HG03175 (cell line): ENCODE measurements around the gene NEU2.
"Not testable (repeated sequence)": the region's sequence is repeated elsewhere in the genome, so short reads cannot be mapped to it uniquely, and the experiment has no call there.

Experiments used
- ATAC-seq: cut with Tn5 transposase; IDR thresholded peaks from one replicate; pipeline ENCODE4 v1.9.1; 2021; ENCODE audit warnings: mild to moderate bottlenecking, moderate library complexity; ENCODE audit not compliant: unreplicated experiment

Gene NEU2

DNA sequence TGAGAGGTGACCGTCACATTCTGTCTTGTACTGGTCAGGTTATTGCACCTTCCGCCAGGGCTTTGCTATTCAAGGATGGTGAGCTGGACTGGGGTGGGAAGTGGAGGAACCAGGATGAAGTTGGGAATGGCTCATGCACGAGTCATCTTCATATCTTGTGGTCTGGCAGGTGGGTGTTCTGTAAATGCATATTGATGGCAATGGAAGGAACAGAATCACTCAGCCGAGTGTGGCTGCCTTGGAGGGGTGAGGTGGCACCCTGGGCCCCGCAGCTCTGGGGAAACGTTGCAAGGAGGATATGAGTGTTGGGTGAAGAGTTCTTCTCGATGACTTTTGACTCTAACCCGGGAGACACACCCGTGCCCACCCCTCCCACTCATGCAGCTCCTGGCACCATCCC lies 1.2 kb downstream of the NEU2 start:
- no peak for ATAC-seq

DNA sequence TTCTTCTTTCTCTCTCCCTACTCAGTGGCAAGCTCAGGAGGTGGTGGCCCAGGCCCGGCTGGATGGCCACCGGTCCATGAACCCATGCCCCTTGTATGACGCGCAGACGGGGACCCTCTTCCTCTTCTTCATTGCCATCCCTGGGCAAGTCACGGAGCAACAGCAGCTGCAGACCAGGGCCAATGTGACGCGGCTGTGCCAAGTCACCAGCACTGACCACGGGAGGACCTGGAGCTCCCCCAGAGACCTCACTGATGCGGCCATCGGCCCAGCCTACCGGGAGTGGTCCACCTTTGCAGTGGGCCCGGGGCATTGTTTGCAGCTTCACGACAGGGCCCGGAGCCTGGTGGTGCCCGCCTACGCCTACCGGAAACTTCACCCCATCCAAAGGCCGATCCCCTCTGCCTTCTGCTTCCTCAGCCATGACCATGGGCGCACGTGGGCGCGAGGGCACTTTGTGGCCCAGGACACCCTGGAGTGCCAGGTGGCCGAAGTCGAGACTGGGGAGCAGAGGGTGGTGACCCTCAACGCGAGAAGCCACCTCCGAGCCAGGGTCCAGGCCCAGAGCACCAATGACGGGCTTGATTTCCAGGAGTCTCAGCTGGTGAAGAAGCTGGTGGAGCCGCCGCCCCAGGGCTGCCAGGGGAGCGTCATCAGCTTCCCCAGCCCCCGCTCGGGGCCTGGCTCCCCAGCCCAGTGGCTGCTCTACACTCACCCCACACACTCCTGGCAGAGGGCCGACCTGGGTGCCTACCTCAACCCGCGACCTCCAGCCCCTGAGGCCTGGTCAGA lies 1.8 kb downstream of the NEU2 start:
- ATAC-seq = no peak

DNA sequence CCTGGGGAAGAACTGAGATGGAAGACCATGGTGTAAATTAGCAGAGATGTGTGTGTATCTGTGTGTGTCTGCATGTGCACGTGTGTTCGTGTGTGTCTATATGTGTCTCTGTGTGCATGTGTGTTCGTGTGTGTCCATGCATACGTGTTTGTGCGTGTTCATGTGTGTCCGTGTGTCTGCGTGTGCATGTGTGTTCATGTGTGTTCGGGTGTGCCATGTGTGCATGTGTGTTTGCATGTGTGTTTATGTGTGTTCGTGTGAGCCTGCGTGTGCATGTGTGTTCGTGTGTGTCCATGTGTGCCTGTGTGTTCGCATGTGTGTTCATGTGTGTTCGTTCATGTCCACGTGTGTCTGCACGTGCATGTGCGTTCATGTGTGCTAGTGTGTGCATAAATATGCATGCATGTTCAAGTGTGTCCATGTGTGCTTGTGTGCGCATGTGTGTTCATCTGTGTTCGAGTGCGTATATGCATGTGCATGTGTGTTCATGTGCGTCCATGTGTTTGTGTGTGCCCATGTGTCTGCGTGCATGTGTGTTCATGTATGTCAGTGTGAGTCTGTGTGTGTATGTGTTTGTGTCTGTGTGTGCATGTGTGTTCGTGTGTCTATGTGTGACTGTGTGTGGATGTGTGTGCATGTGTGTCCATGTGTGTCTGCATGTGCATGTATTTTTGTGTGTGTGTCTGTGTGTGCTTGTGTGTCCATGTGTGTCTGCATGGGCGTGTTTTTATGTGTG lies 3.1 kb downstream of the NEU2 start:
- no peak for ATAC-seq

DNA sequence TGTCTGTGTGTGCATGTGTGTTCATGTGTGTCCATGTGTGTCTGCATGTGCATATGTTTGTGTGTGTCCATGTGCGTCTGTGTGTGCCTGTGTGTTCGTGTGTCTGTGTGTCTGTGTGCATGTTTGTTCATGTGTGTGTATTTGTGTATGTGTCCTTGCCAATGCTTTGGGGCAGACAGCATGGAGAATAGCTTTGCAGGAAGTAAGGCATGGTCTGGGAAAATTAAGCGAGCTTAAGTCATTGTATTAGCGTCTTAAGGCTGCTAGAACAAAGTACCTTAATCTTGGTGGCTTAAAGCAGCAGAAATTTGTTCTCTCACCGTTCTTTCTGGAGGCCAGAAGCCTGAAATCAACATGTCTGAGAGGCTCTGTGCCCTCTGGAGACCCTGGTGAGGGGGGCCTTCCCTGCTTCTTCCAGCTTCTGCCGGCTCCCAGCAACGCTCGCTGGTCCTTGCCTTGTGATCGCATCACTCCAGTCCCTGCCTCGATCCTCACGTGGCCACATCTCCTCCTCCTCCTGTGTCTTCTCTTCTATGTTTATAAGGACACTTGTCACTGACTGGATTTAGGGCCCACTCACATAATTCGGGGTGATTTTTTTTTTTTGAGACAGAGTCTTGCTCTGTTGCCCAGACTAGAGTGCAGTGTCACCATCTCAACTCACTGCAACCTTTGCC lies 3.8 kb downstream of the NEU2 start:
- ATAC-seq = no peak

DNA sequence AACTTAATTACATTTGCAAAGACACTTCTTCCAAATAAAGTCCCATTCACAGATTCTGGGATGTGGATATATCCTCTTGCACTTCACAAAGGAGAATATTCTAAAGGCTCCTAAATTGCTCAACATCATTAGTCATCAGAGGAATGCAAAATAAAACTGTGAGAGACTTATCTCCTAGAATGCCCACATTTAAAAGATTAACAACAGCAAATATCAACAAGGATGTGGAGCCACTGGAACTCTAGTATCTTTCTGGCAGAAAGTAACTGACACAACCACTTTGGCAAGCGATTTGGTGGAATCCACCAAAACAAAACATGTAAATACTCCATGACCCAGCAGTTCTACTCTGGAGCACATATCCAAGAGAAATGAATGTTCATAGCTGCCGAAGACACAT lies 4.6 kb downstream of the NEU2 start:
- ATAC-seq = no peak

DNA sequence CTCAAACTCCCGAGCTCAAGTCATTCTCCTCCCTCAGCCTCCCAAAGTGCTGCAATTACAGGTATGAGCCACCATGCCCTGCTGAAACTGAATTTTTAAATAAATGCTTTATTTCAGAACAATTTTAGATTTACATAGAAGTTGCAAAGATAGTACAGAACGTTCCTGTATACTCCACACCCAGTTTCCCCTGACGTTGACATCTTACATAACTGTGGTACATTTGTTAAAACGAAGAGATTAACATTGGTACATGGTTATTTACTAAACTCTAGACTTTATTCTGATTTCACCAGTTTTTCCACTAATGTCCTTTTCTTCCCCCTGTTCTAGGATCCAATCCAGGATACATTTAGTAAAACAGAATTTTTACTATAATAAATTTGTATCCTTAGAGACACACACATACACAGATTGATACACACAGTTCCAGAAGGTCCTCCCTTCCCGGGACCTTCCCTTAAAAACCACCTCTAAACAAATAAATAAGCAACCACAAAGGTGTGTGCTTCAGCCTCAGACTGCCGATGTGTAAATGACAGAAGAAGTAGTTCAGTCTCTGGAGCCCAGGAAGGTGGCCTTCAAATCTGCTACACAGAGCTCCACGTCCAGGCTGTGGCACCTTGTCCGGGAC lies 6.9 kb downstream of the NEU2 start:
- no peak for ATAC-seq

DNA sequence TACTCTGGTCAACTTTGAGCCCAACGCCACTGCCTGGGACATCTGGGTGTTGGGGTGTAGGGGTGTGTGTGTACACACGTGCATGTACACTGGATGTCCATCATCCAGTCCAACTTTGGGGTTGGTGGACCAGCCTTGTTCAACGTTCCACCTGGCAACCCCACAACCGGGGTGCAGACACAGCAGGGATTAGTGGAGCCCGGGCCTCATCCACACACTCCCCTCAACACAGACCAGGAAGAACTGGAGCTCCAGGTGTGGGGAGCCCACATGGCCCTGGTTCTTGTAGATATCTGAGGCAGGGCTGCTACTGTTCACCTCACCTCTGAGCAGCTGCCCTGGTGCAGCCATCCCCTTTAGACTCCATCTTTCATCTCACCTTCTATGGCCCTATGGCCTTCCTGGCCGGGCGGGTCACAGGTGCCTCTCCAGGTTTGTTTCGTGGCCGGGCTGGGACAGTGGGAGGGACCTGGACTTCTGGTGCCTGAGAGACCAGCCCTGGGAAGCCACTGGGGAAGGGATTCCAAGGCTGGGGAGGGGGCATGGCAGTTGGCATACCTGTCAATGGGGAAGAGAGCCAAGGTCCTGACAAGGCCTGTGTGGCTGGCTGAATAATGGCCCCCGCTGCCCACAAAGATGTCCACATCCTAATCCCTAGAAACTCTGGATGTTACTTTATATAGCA lies 7.5 kb downstream of the NEU2 start:
- ATAC-seq = no peak

DNA sequence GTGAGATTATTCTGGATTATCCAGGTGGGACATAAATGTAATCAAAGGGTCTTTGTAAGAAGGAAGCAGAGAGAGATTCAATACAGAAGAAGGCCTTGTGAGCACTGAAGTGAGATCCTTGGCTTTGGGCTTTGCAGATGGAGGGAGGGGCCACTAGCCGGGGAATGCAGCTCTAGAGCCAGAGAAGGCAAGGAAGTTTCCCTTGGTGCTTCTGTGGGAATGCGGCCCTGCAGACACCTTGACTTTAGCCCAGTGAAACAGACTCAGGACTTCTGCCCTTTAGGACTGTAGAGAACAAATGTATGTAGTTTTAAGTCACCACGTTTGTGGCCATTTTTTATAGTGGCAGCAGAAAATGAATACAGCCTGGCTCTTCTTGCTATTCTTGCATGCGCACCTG lies 8.1 kb downstream of the NEU2 start:
- no peak for ATAC-seq

DNA sequence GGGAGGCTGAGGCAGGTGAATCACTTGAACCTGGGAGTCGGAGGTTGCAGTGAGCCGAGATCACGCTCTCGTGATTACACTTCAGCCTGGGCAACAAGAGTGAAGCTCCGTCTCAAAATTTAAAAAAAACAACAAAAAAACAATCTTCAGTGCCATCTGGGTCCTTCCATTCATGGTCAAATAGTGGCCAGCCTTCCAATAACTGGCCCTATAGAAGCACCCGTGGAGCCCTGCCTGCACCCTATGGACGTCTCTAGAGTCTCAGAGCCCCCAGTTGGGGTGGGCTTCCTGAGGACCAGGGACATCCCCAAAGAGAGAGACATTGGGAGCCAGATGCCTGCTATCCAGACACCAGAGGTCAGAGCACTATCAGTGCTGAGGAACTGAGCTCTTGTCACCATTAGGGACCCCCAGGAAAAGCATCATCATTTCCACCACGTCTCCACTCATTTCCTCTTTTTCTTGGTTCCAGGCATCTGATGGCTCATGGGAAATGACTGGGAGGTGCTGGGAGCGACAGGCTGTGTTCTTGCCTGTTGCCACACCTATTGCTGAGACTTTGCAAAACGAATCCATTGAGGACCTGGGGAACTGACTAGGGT lies 9.4 kb downstream of the NEU2 start:
- ATAC-seq = no peak

DNA sequence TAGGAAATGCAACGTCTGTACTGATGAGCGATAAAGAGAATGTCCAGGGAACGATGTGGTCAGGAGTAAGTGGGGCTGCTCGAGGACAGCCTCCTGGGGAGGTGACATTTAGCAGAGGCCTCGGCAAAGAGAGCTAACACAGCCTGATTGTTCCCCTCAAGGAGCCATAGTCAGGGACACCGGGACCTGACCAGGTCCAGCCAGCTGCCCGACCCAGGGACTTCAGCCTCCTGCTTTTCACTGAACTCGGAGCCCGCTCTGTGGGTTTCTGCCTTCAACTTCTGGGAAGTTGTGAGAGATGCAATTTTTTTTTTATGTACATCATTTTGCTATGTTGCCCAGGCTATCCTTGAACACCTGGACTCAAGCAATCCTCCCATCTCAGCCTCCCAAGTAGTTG lies 10.1 kb downstream of the NEU2 start:
- ATAC-seq = no peak

DNA sequence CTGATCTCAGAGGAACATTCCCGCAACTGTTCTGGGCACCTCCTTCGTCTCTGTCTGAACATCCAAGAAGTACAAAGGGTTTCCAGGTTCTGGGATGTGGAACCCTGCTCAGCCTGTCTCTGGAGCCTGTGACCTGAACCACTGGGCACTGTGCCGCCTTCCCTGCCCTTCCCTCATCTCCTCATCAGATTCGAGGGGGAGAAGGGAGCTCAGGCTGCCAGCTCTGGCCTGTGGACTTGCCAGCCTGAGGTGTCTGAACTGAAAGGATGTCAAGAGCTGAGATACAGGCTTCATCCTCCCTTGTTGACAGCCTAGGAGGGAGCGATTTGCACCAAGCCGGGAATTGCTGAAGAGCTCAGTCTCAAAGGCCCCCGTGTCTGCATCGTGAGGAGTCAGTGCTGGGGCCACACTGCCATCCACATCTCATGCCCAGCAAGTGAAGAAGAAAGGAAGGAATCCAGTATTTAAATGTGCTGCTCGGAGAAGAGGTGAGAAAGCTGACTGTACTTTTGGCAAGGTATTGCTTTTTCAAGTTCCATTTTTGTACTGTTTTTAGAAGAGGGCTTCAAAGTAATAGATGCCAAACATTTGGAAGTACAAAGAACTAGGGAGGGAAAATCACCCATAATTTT lies 12.6 kb downstream of the NEU2 start:
- no peak for ATAC-seq

DNA sequence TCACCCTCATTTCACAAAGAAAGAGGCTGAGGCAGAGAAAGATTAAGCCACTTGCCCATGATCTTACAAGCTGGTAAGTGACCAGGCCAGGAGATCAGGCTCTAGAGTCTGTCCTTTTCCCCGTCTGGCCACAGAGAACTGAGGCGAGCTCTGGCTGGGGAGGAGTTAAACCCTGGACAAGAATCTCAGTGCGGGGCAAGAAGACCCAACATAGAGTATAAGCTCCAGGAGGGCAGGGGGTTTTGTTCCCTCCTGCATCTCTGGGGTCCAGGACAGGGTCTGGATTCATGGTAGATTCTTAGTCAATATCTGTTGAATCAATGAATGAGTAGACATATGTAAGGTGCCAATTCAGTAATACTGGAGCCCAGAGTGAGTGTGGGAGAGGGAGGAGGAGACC lies 14.7 kb downstream of the NEU2 start:
- no peak for ATAC-seq

DNA sequence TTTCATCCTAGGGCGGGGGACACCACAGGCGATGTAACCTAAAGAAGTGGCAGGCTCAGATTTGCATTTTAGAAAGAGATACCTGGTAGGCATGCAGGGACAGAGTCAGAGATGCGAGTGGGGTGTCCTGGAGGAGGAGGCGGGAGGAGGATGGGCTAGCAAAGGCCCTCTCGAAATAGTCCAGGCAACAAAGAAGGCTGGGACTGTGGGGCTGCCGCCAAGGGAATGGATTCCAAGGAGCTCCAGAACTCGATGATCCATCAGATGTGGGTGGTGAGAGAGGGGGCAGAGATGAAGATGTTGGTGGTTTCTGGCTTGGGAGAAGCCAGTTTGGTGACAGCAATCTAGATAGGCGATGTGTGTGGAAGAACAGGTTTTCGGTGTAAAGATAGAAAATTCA lies 15.2 kb downstream of the NEU2 start:
- ATAC-seq = no peak

DNA sequence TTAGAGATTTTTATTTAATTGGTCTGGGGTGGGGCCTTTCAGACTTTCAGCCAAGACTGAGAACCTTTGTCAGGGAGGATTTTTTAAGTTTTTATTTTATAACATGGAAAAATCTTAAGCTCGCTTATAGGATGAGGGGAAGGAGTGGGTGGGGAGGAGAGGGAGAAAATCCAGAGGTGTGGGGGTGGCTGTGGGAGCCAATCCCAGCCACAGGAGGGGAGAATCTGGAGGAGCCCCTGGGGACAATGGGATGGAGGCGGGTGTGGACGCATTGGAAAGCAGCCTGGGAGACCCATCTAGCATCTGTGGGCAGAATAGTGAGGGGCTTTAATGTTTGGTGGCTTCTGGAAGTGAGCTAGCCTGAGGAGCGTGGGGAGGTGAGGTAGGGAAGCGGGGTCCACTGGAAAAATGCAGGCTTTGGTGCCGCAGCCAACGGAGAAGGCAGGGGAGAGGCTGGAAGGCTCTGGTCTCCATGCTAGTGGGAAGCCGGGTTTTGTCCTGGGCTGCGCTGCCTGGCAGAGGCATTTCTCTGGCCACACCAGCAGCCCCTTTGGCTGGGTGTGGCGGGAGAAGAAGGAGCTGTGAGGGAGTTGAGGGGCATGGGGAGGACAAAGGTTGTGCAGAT lies 16.2 kb downstream of the NEU2 start:
- ATAC-seq = no peak

DNA sequence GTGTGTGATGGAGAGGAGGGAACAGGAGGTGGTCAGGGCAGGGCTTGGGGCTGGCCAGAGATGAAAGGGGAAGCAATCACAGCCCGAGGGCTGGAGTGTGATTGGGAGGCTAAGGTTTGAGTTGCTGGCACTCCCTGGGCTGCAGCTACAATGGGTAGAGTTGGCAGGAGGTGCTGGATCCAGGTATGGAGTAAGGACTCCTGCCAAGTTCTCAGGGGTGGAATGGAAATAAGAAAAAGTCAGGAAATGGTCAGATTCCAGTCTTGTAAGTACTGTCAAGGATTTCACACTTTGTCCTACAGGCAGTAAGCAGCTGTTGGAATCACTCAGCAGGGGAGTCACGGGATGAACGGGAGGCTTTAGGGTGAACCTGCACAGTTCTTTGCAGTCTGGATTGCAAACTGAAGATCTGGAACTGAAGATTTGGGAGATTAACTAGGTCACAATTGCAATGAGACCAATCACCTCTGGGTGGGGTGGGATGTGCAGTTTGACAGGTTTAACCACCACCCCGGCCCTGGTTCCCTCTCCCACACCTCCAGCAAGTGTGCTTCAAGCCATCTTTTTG lies 16.8 kb downstream of the NEU2 start:
- ATAC-seq = no peak

DNA sequence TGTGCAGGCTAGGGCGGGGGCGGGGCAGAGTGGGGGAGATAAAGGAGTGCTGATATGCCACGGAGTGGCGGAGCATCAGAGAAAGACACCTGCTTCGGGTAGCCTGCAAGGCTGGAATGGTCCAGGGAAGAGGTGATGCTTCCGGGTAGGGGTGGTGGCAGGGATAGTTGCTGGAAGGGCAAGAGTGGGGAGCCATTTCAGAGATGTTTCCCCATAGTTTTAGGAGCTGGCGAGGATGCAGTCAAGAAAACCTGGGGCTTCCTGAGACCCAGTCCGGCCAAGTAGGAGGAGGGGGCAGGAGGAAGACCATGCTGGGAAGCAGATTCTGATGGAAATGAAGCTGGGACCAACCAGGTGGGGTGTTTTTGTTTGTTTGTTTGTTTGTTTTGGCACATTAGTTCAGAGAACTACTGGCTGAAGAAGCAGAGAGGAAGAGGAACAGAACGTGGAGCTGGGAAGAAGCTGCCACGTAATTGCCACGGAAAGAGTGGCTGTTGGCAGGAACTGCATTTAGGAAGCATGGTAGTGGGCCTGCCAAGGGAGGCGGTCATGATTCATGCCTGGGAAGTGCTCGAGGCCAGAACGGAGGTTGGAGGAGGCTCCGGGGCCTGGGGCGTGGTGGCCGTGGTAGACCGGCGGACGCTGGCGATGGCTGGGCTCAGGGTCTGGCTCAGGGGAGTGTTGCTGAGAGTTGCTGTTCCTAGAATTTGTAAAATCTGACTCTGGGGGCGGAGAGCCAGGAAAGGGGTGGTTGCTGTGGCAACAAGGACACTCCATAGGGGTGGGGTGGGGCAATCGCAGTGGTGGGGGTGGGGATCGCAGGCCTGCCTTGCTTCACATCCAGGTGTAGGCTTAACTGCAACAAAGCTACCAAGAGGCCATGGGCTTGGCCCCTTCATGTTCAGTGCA lies 19.0 kb downstream of the NEU2 start:
- no peak for ATAC-seq

DNA sequence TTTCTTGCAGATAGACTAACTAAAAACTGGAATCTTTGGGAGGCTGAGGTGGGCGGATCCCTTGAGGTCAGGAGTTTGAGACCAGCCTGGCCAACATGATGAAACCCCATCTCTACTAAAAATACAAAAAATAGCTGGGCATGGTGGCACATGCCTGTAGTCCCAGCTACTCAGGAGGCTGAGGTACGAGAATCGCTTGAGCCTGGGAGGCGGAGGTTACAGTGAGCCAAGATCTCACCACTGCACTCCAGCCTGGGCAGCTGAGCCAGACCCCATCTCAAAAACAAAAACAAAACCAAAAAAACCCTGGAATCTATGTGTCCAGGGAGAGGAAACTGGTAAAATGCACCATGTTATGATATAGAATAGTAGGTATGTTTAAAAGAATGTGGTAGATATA lies 20.0 kb downstream of the NEU2 start:
- not testable (repeated sequence) for ATAC-seq
